Sigmoid colon (tissue), 7 donors: ENCODE measurements around the gene MAP3K7CL. TPM values are rescaled to one million over a fixed set of nuclear protein-coding genes. Genes with fewer than 3 reads are reported as not detected.

Source experiments
- DNase-seq: peaks from one replicate; pipeline ENCODE4 v3.0.0-alpha.2; 2019
- H3K27ac ChIP-seq, 4 donors: fragments of 200-600 bp; sonication (generic); one replicate each; pipeline ENCODE4 v1.5.1; 2016 to 2019; ENCODE audit warnings: mild to moderate bottlenecking in 1 of 4
- H3K27me3 ChIP-seq, 3 donors: fragments of 200-600 bp; sonication (generic); one replicate each; pipeline ENCODE4 v1.5.1; 2019; ENCODE audit warnings: mild to moderate bottlenecking in 1 of 3
- H3K36me3 ChIP-seq, 4 donors: fragments of 200-600 bp; sonication (generic); one replicate each; pipeline ENCODE4 v1.5.1; 2016 to 2019
- H3K4me1 ChIP-seq, 4 donors: fragments of 200-600 bp; sonication (generic); one replicate each; pipeline ENCODE4 v1.5.1; 2017 to 2019
- H3K4me3 ChIP-seq, 4 donors: fragments of 200-600 bp; sonication (generic); one replicate each; pipeline ENCODE4 v1.5.1; 2017 to 2019; ENCODE audit warnings: mild to moderate bottlenecking in 2 of 4, moderate library complexity in 1 of 4
- H3K9me3 ChIP-seq, 4 donors: fragments of 200-600 bp in 3 of 4; sonication (generic) in 3 of 4; one replicate each; pipeline versions ENCODE4 v1.5.1 to v1.6.1; 2013 to 2019
- EP300 ChIP-seq, 4 donors: sonication (generic); formaldehyde crosslinking; IDR thresholded peaks; one replicate each; pipeline ENCODE4 v1.6.1; 2017; ENCODE audit warnings: antibody characterized with exemption in 4 of 4
- POLR2A ChIP-seq, 2 donors: fragments of 450-650 bp; IDR thresholded peaks; one replicate each; pipeline ENCODE4 v1.6.1; 2016; ENCODE audit warnings: antibody characterized with exemption in 2 of 2, mild to moderate bottlenecking in 2 of 2, moderate library complexity in 2 of 2
- POLR2AphosphoS5 ChIP-seq, 4 donors: sonication (generic); formaldehyde crosslinking; IDR thresholded peaks; one replicate each; pipeline ENCODE4 v1.6.1; 2017; ENCODE audit warnings: antibody characterized with exemption in 4 of 4
- WGBS, 2 donors: extraction: QIAGEN DNeasy Blood & Tissue Kit; methylation state at CpG; one replicate each; pipeline ENCODE4 v1.1.7; 2013; 5-methylcytosine and 5-hydroxymethylcytosine counted together
- intact Hi-C: fragments of 100-400 bp; cut with DNase I; formaldehyde crosslinking; loops from one replicate; pipeline ENCODE4 v1.15.1; 2023
- polyA plus RNA-seq, 3 donors: library from polyadenylated mRNA; stranded (reverse); fragments of 200-250 nt; gene quantifications; one replicate each; pipeline ENCODE4 v1.2.3, GENCODE V29; 2013
- total RNA-seq, 4 donors: library from RNA; depleted of rRNA; stranded (reverse); fragments of >200 nt; gene quantifications; one replicate each; pipeline ENCODE4 v1.1.0, GENCODE V29; 2016
- TF ChIP-seq, protein P1 (sequence below), 4 experiments: fragments of 450-650 bp in 3 of 4; fragments of 200-600 bp in 1 of 4; IDR thresholded peaks; one replicate each; pipeline ENCODE4 v1.5.1; 2016 to 2019; ENCODE audit warnings: antibody characterized with exemption in 4 of 4, mild to moderate bottlenecking in 3 of 4, moderate library complexity in 2 of 4
- donor health status: healthy with polysubstance abuse.
- donor health status: Bipolar disorder and iron deficiency.
- donor health status: healthy.

The MAP3K7CL gene
- total and polyA plus RNA-seq, 7 donors: 2.3 to 12.2 (median 4.6) TPM

DNA sequence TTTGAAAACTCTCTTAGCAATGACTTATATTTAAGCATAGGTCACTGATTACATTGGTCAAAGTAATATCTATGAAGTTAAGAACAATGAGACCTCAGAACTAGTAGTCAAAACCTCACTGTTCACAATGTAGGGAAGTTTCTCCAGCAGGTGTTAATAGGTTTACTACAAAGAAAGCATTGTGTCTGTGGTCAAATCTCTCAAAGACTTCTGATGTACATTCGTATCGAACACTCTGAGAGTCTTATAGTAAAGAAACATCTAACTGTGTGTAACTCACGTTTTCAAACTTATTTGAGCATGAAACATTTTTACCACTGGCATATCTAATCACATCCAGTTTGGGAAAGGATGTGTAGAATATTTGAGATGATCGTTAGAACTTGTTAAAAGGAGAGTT lies 76.0 kb downstream of the MAP3K7CL start:
- no peaks in the 10 kb centered on the region for H3K27me3 ChIP-seq
- no peak for TF ChIP-seq POLR2AphosphoS5 (IDR thresholded peaks at IDR 0.05)
- no peak for TF ChIP-seq EP300 (IDR thresholded peaks at IDR 0.05)
- TF ChIP-seq, protein P1, sequence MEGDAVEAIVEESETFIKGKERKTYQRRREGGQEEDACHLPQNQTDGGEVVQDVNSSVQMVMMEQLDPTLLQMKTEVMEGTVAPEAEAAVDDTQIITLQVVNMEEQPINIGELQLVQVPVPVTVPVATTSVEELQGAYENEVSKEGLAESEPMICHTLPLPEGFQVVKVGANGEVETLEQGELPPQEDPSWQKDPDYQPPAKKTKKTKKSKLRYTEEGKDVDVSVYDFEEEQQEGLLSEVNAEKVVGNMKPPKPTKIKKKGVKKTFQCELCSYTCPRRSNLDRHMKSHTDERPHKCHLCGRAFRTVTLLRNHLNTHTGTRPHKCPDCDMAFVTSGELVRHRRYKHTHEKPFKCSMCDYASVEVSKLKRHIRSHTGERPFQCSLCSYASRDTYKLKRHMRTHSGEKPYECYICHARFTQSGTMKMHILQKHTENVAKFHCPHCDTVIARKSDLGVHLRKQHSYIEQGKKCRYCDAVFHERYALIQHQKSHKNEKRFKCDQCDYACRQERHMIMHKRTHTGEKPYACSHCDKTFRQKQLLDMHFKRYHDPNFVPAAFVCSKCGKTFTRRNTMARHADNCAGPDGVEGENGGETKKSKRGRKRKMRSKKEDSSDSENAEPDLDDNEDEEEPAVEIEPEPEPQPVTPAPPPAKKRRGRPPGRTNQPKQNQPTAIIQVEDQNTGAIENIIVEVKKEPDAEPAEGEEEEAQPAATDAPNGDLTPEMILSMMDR (IDR thresholded peaks at IDR 0.05): no peak
- TF ChIP-seq POLR2A (IDR thresholded peaks at IDR 0.05): no peak
- H3K27ac ChIP-seq: no peak overlapping the region
- no peak for DNase-seq
- WGBS, 2 donors: 40 to 76% methylated on average over 4 of the region's 4 CpGs
- H3K4me3 ChIP-seq: no peak overlapping the region
- no peaks in the 10 kb centered on the region for H3K4me1 ChIP-seq
- intact Hi-C loops: no loop called here
- H3K36me3 ChIP-seq: no peaks in the 10 kb centered on the region
- H3K9me3 ChIP-seq: no peaks in the 10 kb centered on the region

DNA sequence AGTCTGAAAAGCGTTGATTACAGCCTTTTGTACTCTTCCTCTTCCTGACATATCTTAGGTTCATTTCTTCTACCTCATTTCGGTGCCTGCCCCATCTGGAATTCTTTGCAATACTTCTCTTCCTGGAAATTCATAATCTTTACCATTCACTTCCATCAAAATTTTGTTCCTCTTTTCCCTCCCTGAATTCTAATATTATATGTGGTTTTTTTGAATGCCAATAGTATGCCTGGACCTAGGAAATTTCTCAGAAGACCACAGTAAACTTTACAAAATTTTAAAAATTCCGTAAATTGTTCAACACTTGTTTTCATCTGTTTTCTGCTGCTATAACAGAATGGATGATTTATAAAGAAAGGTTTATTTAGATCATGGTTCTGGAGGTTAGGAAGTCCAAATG lies 76.8 kb downstream of the MAP3K7CL start:
- Histone ChIP-seq H3K4me1 (no peaks in the 10 kb centered on the region), H3K9me3 (no peaks in the 10 kb centered on the region), H3K27me3 (no peaks in the 10 kb centered on the region), H3K36me3 (no peaks in the 10 kb centered on the region), H3K4me3 (no peak overlapping the region), H3K27ac (no peak overlapping the region)
- 93 to 94% methylated on average over 3 of the region's 3 CpGs for WGBS, 2 donors
- no peak for TF ChIP-seq POLR2AphosphoS5 (IDR thresholded peaks at IDR 0.05)
- TF ChIP-seq EP300 (IDR thresholded peaks at IDR 0.05): no peak
- TF ChIP-seq, protein P1 (IDR thresholded peaks at IDR 0.05): no peak
- no peak for TF ChIP-seq POLR2A (IDR thresholded peaks at IDR 0.05)
- intact Hi-C loops: no loop called here
- no peak for DNase-seq

DNA sequence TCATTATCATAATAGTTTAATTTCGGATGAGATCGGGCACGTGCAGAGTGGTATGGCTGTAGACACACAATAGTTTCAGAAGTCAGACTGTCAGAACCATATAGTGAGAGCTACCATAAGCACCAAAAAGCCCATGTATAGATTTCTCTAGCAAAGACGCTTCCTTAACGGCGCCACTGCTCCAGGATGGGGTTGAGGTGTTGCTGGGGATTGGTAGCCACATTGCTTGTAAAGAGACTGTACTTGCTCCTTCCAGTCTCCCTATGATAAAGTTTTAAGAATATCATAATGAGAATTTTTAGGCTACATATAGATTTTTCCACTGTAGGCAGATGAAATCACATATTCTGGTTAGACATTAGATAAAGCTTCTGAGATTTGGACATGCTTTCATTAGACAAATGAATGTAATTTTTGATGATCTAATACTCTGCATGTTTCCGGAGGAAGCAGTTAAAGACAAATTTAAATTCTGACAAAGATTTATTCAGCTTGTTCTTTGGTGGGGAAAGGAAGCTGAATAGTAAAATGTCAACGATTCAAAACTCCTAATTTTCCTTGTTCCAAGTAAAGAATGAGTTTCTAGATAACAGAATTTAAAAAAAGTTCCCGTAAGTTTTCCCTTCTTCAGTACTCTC lies 77.7 kb downstream of the MAP3K7CL start:
- TF ChIP-seq POLR2AphosphoS5 (IDR thresholded peaks at IDR 0.05): no peak
- no peak for TF ChIP-seq EP300 (IDR thresholded peaks at IDR 0.05)
- no peak for TF ChIP-seq POLR2A (IDR thresholded peaks at IDR 0.05)
- TF ChIP-seq, protein P1 (IDR thresholded peaks at IDR 0.05): no peak
- no peak for DNase-seq
- intact Hi-C loops: no loop called here
- Histone ChIP-seq H3K36me3 (no peaks in the 10 kb centered on the region), H3K4me1 (no peaks in the 10 kb centered on the region), H3K27me3 (no peaks in the 10 kb centered on the region), H3K9me3 (no peaks in the 10 kb centered on the region), H3K4me3 (no peak overlapping the region), H3K27ac (peak overlapping the region in 2 of 4 donors; percentile 42 to 55)
- WGBS, 2 donors: 73 to 79% methylated on average over 9 of the region's 9 CpGs

DNA sequence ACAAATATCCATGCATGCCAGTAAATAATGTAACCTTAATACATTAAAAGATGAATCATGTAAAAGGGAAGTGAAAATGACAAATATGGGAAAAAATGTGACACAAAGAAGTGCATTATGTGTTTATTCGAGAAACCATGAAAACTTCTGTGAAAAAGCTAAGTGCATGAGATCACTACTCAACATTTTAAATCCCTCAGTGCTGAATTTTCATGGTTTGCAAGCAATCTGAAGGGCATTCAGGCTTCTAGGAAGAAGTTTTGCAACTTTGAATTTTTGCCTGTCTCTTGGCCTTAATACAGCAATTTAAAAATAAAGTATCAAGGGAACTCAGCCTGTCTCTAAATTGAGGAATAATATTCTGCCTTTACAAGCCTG lies 78.2 kb downstream of the MAP3K7CL start:
- Histone ChIP-seq H3K4me3 (no peak overlapping the region), H3K36me3 (no peaks in the 10 kb centered on the region), H3K4me1 (no peaks in the 10 kb centered on the region), H3K9me3 (no peaks in the 10 kb centered on the region), H3K27ac (peak overlapping the region in 2 of 4 donors; percentile 42 to 55), H3K27me3 (no peaks in the 10 kb centered on the region)
- TF ChIP-seq EP300 (IDR thresholded peaks at IDR 0.05): no peak
- TF ChIP-seq, protein P1 (IDR thresholded peaks at IDR 0.05): no peak
- no peak for TF ChIP-seq POLR2A (IDR thresholded peaks at IDR 0.05)
- TF ChIP-seq POLR2AphosphoS5 (IDR thresholded peaks at IDR 0.05): peak in 1 of 4 donors; percentile 59
- intact Hi-C loops: no loop called here
- 24 to 77% methylated on average over 1 of the region's 1 CpG for WGBS, 2 donors
- no peak for DNase-seq

DNA sequence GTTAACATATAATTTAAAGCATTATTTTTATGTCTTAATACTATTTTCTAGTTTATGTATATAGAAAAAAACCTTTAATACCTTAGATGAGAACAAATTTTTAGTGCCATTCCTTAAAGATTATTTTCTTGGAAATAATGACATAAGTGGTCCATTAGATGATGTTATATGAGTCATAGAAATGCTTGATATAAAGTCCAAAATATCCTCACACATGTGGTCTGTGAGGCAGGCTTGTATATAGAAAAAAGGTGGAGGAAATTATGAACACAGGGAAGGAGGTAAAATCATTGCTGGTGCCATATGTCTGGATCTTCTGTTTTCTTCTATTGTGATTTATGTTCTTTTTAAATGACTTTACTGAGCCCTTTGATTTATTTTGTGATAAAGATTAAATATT lies 79.3 kb downstream of the MAP3K7CL start:
- DNase-seq: no peak
- no peak overlapping the region for H3K4me3 ChIP-seq
- intact Hi-C loops: no loop called here
- no peak for TF ChIP-seq POLR2A (IDR thresholded peaks at IDR 0.05)
- no peak for TF ChIP-seq EP300 (IDR thresholded peaks at IDR 0.05)
- no peak for TF ChIP-seq POLR2AphosphoS5 (IDR thresholded peaks at IDR 0.05)
- TF ChIP-seq, protein P1 (IDR thresholded peaks at IDR 0.05): no peak
- no peaks in the 10 kb centered on the region for H3K9me3 ChIP-seq
- H3K27ac ChIP-seq: no peak overlapping the region
- no peaks in the 10 kb centered on the region for H3K4me1 ChIP-seq
- no peaks in the 10 kb centered on the region for H3K27me3 ChIP-seq
- no peaks in the 10 kb centered on the region for H3K36me3 ChIP-seq
